Measurements from ENCODE around the gene CSMD2. TPM values are rescaled to one million over a fixed set of nuclear protein-coding genes. Genes with fewer than 3 reads are reported as not detected.

Gene CSMD2
- total and polyA plus RNA-seq, 2 experiments from 2014 or later, result 5.3 to 16.6 TPM

- Histone ChIP-seq H3K4me3 (no peak overlapping the region), H3K4me2 (no peak overlapping the region), H2AFZ (no peak overlapping the region), H3K9me2 (ENCODE audit: insufficient read depth) (no peaks in the 10 kb centered on the region), H3K36me3 (ENCODE audit: insufficient read depth) (no peaks in the 10 kb centered on the region), H3K79me2 (replicated peaks; ENCODE audit: insufficient read depth) (no peaks in the 10 kb centered on the region), H3K27ac (ENCODE audit: low read depth) (no peak overlapping the region), H4K20me1 (replicated peaks; ENCODE audit: insufficient read depth) (peaks cover 3% of the 10 kb centered on the region; the same call in 1 of the 2 replicates), H3K27me3 (ENCODE audit: insufficient read depth) (no peaks in the 10 kb centered on the region), H3K4me1 (ENCODE audit: insufficient read depth) (no peaks in the 10 kb centered on the region), H3F3A (replicated peaks; ENCODE audit: low read depth) (no peaks in the 10 kb centered on the region)
- Mint-ChIP-seq H3K27ac (no peak overlapping the region), H3K27me3 (ENCODE audit: insufficient read depth, low read depth, poor library complexity) (peaks cover 8% of the 10 kb centered on the region), H3K9me3 (no peaks in the 10 kb centered on the region), H3K4me1 (peaks cover 13% of the 10 kb centered on the region; the same call in 2 of the 3 replicates), H3K36me3 (ENCODE audit: low read depth) (peaks cover 40% of the 10 kb centered on the region; the same call in 2 of the 3 replicates), H3K4me3 (no peak overlapping the region)
- no peak for DNase-seq (ENCODE audit: low spot score)
- ATAC-seq, result peak; percentile 67
- TF ChIP-seq JUNB (IDR thresholded peaks at IDR 0.05; ENCODE audit: unreplicated experiment), result no peak
- TF ChIP-seq, protein P1, sequence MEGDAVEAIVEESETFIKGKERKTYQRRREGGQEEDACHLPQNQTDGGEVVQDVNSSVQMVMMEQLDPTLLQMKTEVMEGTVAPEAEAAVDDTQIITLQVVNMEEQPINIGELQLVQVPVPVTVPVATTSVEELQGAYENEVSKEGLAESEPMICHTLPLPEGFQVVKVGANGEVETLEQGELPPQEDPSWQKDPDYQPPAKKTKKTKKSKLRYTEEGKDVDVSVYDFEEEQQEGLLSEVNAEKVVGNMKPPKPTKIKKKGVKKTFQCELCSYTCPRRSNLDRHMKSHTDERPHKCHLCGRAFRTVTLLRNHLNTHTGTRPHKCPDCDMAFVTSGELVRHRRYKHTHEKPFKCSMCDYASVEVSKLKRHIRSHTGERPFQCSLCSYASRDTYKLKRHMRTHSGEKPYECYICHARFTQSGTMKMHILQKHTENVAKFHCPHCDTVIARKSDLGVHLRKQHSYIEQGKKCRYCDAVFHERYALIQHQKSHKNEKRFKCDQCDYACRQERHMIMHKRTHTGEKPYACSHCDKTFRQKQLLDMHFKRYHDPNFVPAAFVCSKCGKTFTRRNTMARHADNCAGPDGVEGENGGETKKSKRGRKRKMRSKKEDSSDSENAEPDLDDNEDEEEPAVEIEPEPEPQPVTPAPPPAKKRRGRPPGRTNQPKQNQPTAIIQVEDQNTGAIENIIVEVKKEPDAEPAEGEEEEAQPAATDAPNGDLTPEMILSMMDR (conservative IDR thresholded peaks at IDR 0.05; ENCODE audit: low read depth in 2 of 2), result 0 out of 4 replicates have a peak, but pooled peaks have one; percentile 16 to 18
Observed at GRCh38 chr1:33740040-33740744, 424.8 kb downstream of the CSMD2 start.

DNA sequence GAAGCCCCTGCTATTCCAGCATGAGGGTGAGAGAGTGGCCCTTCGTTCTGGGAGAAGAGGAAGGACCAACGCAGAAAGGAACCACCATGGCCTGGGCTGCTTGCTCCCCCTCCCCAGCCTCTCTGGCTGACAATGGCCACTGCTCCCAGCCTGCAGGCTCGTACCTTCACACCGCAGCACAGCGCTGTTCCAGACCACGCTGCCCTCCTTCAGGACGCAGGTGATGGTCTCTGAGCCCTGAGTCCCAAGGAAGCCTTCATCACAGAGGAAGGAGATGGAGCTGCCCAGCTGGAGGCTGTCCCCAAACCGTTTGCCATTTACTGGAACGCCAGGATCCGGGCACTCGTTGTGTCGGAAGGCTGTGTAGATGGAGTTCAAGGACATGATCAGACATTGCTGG, 426.1 kb downstream of the CSMD2 start:
- H3K27ac ChIP-seq (ENCODE audit: low read depth), result no peak overlapping the region
- H3K4me2 ChIP-seq, result no peak overlapping the region
- H3K36me3 Mint-ChIP-seq (ENCODE audit: low read depth), result peaks cover 40% of the 10 kb centered on the region; the same call in 2 of the 3 replicates
- no peaks in the 10 kb centered on the region for H3K9me2 ChIP-seq (ENCODE audit: insufficient read depth)
- peaks cover 13% of the 10 kb centered on the region; the same call in 2 of the 3 replicates for H3K4me1 Mint-ChIP-seq
- DNase-seq (ENCODE audit: low spot score), result no peak
- H3K9me3 Mint-ChIP-seq, result no peaks in the 10 kb centered on the region
- no peaks in the 10 kb centered on the region for H3K4me1 ChIP-seq (ENCODE audit: insufficient read depth)
- H2AFZ ChIP-seq, result no peak overlapping the region
- no peaks in the 10 kb centered on the region for H3K36me3 ChIP-seq (ENCODE audit: insufficient read depth)
- H3K27me3 ChIP-seq (ENCODE audit: insufficient read depth), result no peaks in the 10 kb centered on the region
- no peaks in the 10 kb centered on the region for H3F3A ChIP-seq (replicated peaks; ENCODE audit: low read depth)
- ATAC-seq, result no peak
- no peak overlapping the region for H3K4me3 ChIP-seq
- peaks cover 8% of the 10 kb centered on the region for H3K27me3 Mint-ChIP-seq (ENCODE audit: insufficient read depth, low read depth, poor library complexity)
- H3K79me2 ChIP-seq (replicated peaks; ENCODE audit: insufficient read depth), result no peaks in the 10 kb centered on the region
- peaks cover 9% of the 10 kb centered on the region for H4K20me1 ChIP-seq (replicated peaks; ENCODE audit: insufficient read depth)
- TF ChIP-seq EZH2phosphoT487 (IDR thresholded peaks at IDR 0.05; ENCODE audit: unreplicated experiment) (no peak), CREB1 (CRISPR knock-in tag; IDR thresholded peaks at IDR 0.05; ENCODE audit: low read depth) (no peak), STAT1 (IDR thresholded peaks at IDR 0.05; ENCODE audit: unreplicated experiment) (no peak), NANOG (IDR thresholded peaks at IDR 0.05; ENCODE audit: borderline replicate concordance) (no peak), REST (IDR thresholded peaks at IDR 0.05; ENCODE audit: unreplicated experiment) (no peak), JUNB (IDR thresholded peaks at IDR 0.05; ENCODE audit: unreplicated experiment) (no peak), ZNF114 (CRISPR knock-in tag; IDR thresholded peaks at IDR 0.05) (no peak)
- TF ChIP-seq, protein P1 (conservative IDR thresholded peaks at IDR 0.05; ENCODE audit: low read depth in 2 of 2), result no peak
- TF ChIP-seq, protein P2, sequence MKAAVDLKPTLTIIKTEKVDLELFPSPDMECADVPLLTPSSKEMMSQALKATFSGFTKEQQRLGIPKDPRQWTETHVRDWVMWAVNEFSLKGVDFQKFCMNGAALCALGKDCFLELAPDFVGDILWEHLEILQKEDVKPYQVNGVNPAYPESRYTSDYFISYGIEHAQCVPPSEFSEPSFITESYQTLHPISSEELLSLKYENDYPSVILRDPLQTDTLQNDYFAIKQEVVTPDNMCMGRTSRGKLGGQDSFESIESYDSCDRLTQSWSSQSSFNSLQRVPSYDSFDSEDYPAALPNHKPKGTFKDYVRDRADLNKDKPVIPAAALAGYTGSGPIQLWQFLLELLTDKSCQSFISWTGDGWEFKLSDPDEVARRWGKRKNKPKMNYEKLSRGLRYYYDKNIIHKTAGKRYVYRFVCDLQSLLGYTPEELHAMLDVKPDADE (IDR thresholded peaks at IDR 0.05), result no peak
- no peak overlapping the region for H3K27ac Mint-ChIP-seq
- H3K4me3 Mint-ChIP-seq, result no peak overlapping the region
